Keratinocyte (primary cell): ENCODE data around the gene ACTMAP. TPM values are rescaled to one million over a fixed set of nuclear protein-coding genes. Genes with fewer than 3 reads are reported as not detected.

Experiments
- DNase-seq: peaks from one replicate; pipeline ENCODE4 v3.0.0-alpha.2; 2011; ENCODE audit warnings: low read depth, missing footprints, low spot score
- FAIRE-seq: peaks from 2 replicates; lab custom pipeline; 2011; peaks lifted over from hg19 to GRCh38; lab: Jason Lieb, UNC
- H2AFZ ChIP-seq: 2 replicates; pipeline ENCODE4 v1.6.0; 2012; ENCODE audit warnings: low read length, control low read depth, inconsistent platforms; ENCODE audit not compliant: control insufficient read depth
- H3K27ac ChIP-seq: 2 replicates; pipeline ENCODE4 v1.5.1; 2011; ENCODE audit warnings: low read length; ENCODE audit not compliant: control insufficient read depth, insufficient read depth
- H3K27me3 ChIP-seq: 3 replicates; pipeline ENCODE4 v1.6.0; 2011; ENCODE audit warnings: low read length; ENCODE audit not compliant: control insufficient read depth, insufficient read depth; ENCODE audit errors: extremely low read depth
- H3K36me3 ChIP-seq, 2 experiments: 2 replicates in 1 of 2; 3 replicates in 1 of 2; pipeline ENCODE4 v1.5.1; 2011; ENCODE audit warnings: low read length in 2 of 2, mild to moderate bottlenecking in 1 of 2; ENCODE audit not compliant: control insufficient read depth in 2 of 2, insufficient read depth in 2 of 2; ENCODE audit errors: extremely low read depth in 1 of 2
- H3K4me1 ChIP-seq: 3 replicates; pipeline ENCODE4 v1.5.1; 2011; ENCODE audit warnings: low read length; ENCODE audit not compliant: control insufficient read depth, insufficient read depth; ENCODE audit errors: extremely low read depth
- H3K4me2 ChIP-seq: 3 replicates; pipeline ENCODE4 v1.6.0; 2011; ENCODE audit warnings: low read depth, low read length; ENCODE audit not compliant: control insufficient read depth, insufficient read depth; ENCODE audit errors: extremely low read depth
- H3K4me3 ChIP-seq, 3 experiments: fragments of 200-600 bp in 1 of 3; sonication (generic) in 1 of 3; 2 replicates in 2 of 3; 3 replicates in 1 of 3; pipeline ENCODE4 v1.5.1; 2011 to 2016; ENCODE audit warnings: low read length in 3 of 3, mild to moderate bottlenecking in 3 of 3, control low read depth in 2 of 3, inconsistent platforms in 1 of 3, low read depth in 1 of 3, mixed read lengths in 1 of 3, mixed run types in 1 of 3, moderate library complexity in 1 of 3; ENCODE audit not compliant: control insufficient read depth in 2 of 3, insufficient read depth in 2 of 3; ENCODE audit errors: extremely low read depth in 1 of 3
- H3K79me2 ChIP-seq: 2 replicates; pipeline ENCODE4 v1.6.0; 2012; ENCODE audit warnings: low read length; ENCODE audit not compliant: control insufficient read depth, insufficient read depth
- H3K9ac ChIP-seq: 3 replicates; pipeline ENCODE4 v1.6.0; 2011; ENCODE audit warnings: low read length; ENCODE audit not compliant: control insufficient read depth, insufficient read depth; ENCODE audit errors: extremely low read depth
- H3K9me1 ChIP-seq: 3 replicates; pipeline ENCODE4 v1.6.0; 2011; ENCODE audit warnings: low read length; ENCODE audit not compliant: control insufficient read depth, insufficient read depth; ENCODE audit errors: extremely low read depth
- H3K9me3 ChIP-seq: 2 replicates; pipeline ENCODE4 v1.5.1; 2012; ENCODE audit warnings: low read depth, low read length; ENCODE audit not compliant: control insufficient read depth
- H4K20me1 ChIP-seq: 3 replicates; pipeline ENCODE4 v1.6.0; 2011; ENCODE audit warnings: low read length; ENCODE audit not compliant: control insufficient read depth, insufficient read depth; ENCODE audit errors: extremely low read depth
- CTCF ChIP-seq, 3 experiments: IDR thresholded peaks in 1 of 3; conservative IDR thresholded peaks in 1 of 3; optimal IDR thresholded peaks in 1 of 3; 2 replicates in 2 of 3; 3 replicates in 1 of 3; pipeline versions ENCODE3 to v1.5.1; 2011; ENCODE audit warnings: low read length in 3 of 3, mild to moderate bottlenecking in 3 of 3, moderate library complexity in 2 of 3, control low read depth in 1 of 3, inconsistent platforms in 1 of 3; ENCODE audit not compliant: insufficient read depth in 2 of 3; ENCODE audit errors: extremely low read depth in 1 of 3
- EZH2 ChIP-seq: IDR thresholded peaks from one replicate; pipeline ENCODE4 v1.6.1; 2012; ENCODE audit warnings: inconsistent platforms, mild to moderate bottlenecking, low read length, moderate library complexity
- dilution Hi-C: fragments of 300-500 bp; cut with MboI; formaldehyde crosslinking; loops from one replicate; pipeline ENCODE4 v1.7.0; 2020; ENCODE audit warnings: low sequenced_read_pairs; ENCODE audit not compliant: extremely low pct_ligation_motif_present
- polyA plus RNA-seq, 5 experiments: library from polyadenylated mRNA; depleted of rRNA in 3 of 5; stranded (reverse) in 3 of 5; stranded (forward) in 1 of 5; unstranded in 1 of 5; fragments of >200 nt; gene quantifications; 1 replicate in 1 of 5; 2 replicates in 3 of 5; 3 replicates in 1 of 5; pipeline versions ENCODE4 v1.2.1 to v1.2.3, GENCODE V29; 2011 to 2012; ENCODE audit warnings: missing spikeins in 2 of 5, low read depth in 1 of 5, low replicate concordance in 1 of 5

ACTMAP gene
- polyA plus RNA-seq, 1 donor (not counting 4 experiments of a cell fraction or from before 2014, with no cell fraction given): 1.4 TPM

DNA sequence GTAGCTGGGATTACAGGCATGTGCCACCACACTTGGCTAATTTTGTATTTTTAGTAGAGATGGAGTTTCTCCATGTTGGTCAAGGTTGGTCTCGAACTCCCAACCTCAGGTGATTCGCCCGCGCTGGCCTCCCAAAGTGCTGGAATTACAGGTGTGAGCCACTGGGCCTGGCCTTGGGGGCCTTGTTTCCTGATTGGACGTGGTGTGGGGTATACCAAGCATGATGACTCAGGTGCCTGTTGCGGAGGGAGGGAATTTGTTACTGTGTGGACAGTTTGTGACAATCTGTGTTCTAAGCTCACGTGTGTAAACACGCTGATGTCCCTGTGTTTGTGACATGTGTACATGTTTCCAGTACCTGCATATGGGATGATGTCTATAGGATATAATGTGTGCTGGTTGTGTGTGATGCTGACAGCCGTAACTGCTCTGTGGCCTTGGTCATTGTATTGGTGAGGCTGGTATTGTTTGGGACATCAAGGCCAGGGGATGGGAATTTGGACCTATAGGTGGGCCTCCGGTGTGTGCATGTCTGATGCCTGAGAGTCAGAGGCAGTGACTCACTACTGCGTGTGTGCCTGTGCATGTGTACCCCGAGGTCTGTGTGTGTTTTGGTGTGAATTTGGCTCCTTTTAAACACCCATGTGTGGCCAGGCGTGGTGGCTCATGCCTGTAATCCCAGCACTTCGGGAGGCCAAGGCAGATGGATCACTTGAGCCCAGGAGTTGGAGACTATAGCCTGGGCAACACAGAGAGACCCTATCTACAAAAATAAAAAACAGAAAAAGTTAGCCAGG is 47.1 kb upstream of the ACTMAP start:
- FAIRE-seq (peak; percentile 23), DNase-seq (no peak)
- Histone ChIP-seq H3K79me2 (peaks cover 29% of the 10 kb centered on the region), H3K4me2 (no peak overlapping the region), H3K27me3 (no peaks in the 10 kb centered on the region), H3K9me3 (no peaks in the 10 kb centered on the region), H2AFZ (no peak overlapping the region), H3K4me1 (peaks cover 27% of the 10 kb centered on the region), H4K20me1 (peaks cover 6% of the 10 kb centered on the region), H3K9ac (no peak overlapping the region), H3K36me3 (peaks cover 14 to 22% of the 10 kb centered on the region in 2 experiments), H3K27ac (no peak overlapping the region), H3K9me1 (peaks cover 6% of the 10 kb centered on the region), H3K4me3 (no peak overlapping the region)
- dilution Hi-C loops: no loop called here
- no peak for TF ChIP-seq CTCF (optimal IDR thresholded peaks at IDR 0.05 in 1 of 3, IDR thresholded peaks at IDR 0.05 in 1 of 3, conservative IDR thresholded peaks at IDR 0.05 in 1 of 3; ENCODE audit: extremely low read depth in 1 of 3, insufficient read depth in 2 of 3, low read length in 3 of 3)
- TF ChIP-seq EZH2: no peak

DNA sequence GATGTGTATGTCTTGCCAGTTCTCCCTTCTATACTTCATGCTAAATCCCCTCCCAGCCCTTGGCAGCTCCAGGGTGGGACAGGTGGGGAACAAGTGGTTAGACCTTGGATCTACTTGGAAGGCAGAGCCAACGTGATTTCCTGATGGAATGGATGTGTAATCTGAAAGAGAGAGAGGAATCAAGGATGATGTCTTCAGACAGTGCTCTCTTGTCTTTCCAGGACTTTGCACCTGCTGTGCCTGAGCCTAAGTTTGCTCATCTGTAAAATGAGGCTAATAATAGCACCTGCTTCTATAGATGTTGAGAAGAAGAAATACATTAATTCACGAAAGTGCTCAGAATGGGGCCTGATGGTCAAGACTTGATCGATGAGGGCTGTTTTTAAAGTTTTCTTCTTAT is 41.7 kb upstream of the ACTMAP start:
- TF ChIP-seq EZH2 (no peak), CTCF (optimal IDR thresholded peaks at IDR 0.05 in 1 of 3, IDR thresholded peaks at IDR 0.05 in 1 of 3, conservative IDR thresholded peaks at IDR 0.05 in 1 of 3; ENCODE audit: extremely low read depth in 1 of 3, insufficient read depth in 2 of 3, low read length in 3 of 3) (no peak)
- Histone ChIP-seq H3K4me3 (no peak overlapping the region), H3K9ac (no peak overlapping the region), H2AFZ (no peak overlapping the region), H4K20me1 (no peaks in the 10 kb centered on the region), H3K27ac (no peak overlapping the region), H3K9me1 (no peaks in the 10 kb centered on the region), H3K36me3 (peaks cover 0 to 2% of the 10 kb centered on the region in 2 experiments), H3K4me1 (no peaks in the 10 kb centered on the region), H3K4me2 (no peak overlapping the region), H3K9me3 (no peaks in the 10 kb centered on the region), H3K27me3 (no peaks in the 10 kb centered on the region), H3K79me2 (no peaks in the 10 kb centered on the region)
- dilution Hi-C loops: no loop called here
- FAIRE-seq (no peak), DNase-seq (no peak)
